B cell (primary cell): ENCODE results near the gene JUP.

Experiments
- CTCF ChIP-seq: fragments of 200-600 bp; IDR thresholded peaks from one replicate; pipeline ENCODE4 v1.8.0; 2022; ENCODE audit warnings: antibody characterized with exemption, mild to moderate bottlenecking
- EZH2 ChIP-seq: IDR thresholded peaks from 2 replicates; pipeline ENCODE4 v1.6.1; 2012; ENCODE audit warnings: borderline replicate concordance, low read depth, mild to moderate bottlenecking, moderate library complexity, low read length; ENCODE audit not compliant: insufficient read depth, poor library complexity, severe bottlenecking

DNA sequence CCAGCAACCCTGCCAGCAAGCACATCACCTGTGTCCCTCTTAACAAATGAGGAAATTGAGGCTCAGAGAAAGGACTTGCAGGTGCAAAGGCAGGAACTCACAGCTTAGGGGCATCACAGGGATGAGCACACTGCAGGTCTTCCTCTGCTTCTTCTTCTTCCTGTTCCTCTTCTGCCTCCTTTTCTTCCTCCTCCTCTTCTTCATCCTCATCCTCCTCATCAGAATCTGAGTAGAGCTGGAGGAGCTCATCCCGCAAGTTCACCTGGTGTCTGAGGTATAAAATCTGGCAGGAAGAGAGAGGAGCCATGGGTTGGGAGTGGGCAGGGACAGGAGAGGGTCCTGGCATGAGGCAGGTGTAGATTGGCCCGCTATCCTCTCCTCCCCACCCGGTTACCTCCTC, 54.7 kb downstream of the JUP start:
- no peak for TF ChIP-seq CTCF
- no peak for TF ChIP-seq EZH2
